IPS-20b (cell line): ENCODE measurements around the gene PROSER2.
A peak's percentile ranks its signal among the peaks of the same experiment; 100 is the strongest.

Source experiments
- H3K27ac ChIP-seq: one replicate; pipeline ENCODE4 v1.5.1; 2013; ENCODE audit warnings: low read length
- H3K27me3 ChIP-seq: 2 replicates; pipeline ENCODE4 v1.6.1; 2013; ENCODE audit warnings: mild to moderate bottlenecking, low read length, inconsistent platforms; ENCODE audit not compliant: insufficient read depth
- H3K36me3 ChIP-seq: 2 replicates; pipeline ENCODE4 v1.6.1; 2013; ENCODE audit warnings: low read depth, mild to moderate bottlenecking, inconsistent platforms, low read length, moderate library complexity; ENCODE audit not compliant: insufficient read depth
- H3K4me1 ChIP-seq: 2 replicates; pipeline ENCODE4 v1.6.1; 2013; ENCODE audit warnings: mild to moderate bottlenecking, control low read depth, inconsistent platforms, low read length, moderate library complexity; ENCODE audit not compliant: insufficient read depth
- H3K4me3 ChIP-seq: 2 replicates; pipeline ENCODE4 v1.5.1; 2013; ENCODE audit warnings: mild to moderate bottlenecking, low read length, inconsistent platforms
- H3K9ac ChIP-seq: 2 replicates; pipeline ENCODE4 v1.6.1; 2013; ENCODE audit warnings: low read depth, mild to moderate bottlenecking, inconsistent platforms, low read length, moderate library complexity
- H3K9me3 ChIP-seq: 2 replicates; pipeline ENCODE4 v1.6.1; 2013; ENCODE audit warnings: mild to moderate bottlenecking, low read depth, low read length, inconsistent platforms; ENCODE audit not compliant: insufficient read depth

Gene PROSER2

GRCh38 chr10:11793762-11794479 lies 29.2 kb upstream of the PROSER2 start:
- no peak overlapping the region for H3K27ac ChIP-seq
- H3K27me3 ChIP-seq: no peaks in the 10 kb centered on the region
- H3K4me3 ChIP-seq: no peak overlapping the region
- no peaks in the 10 kb centered on the region for H3K9me3 ChIP-seq
- no peaks in the 10 kb centered on the region for H3K36me3 ChIP-seq
- H3K4me1 ChIP-seq: no peaks in the 10 kb centered on the region; the same call in 1 of the 2 replicates
- H3K9ac ChIP-seq: no peak overlapping the region

GRCh38 chr10:11794566-11794965 lies 28.6 kb upstream of the PROSER2 start:
- no peaks in the 10 kb centered on the region for H3K27me3 ChIP-seq
- no peaks in the 10 kb centered on the region for H3K9me3 ChIP-seq
- H3K4me3 ChIP-seq: no peak overlapping the region
- H3K4me1 ChIP-seq: peaks cover 4% of the 10 kb centered on the region; the same call in 1 of the 2 replicates
- H3K9ac ChIP-seq: no peak overlapping the region
- no peaks in the 10 kb centered on the region for H3K36me3 ChIP-seq
- H3K27ac ChIP-seq: no peak overlapping the region

GRCh38 chr10:11795101-11795920 lies 27.8 kb upstream of the PROSER2 start:
- Histone ChIP-seq H3K9me3 (no peaks in the 10 kb centered on the region), H3K27me3 (no peaks in the 10 kb centered on the region), H3K9ac (no peak overlapping the region), H3K4me1 (peaks cover 5% of the 10 kb centered on the region; the same call in 1 of the 2 replicates), H3K27ac (no peak overlapping the region), H3K36me3 (no peaks in the 10 kb centered on the region), H3K4me3 (no peak overlapping the region)

GRCh38 chr10:11796474-11796873 lies 26.7 kb upstream of the PROSER2 start:
- Histone ChIP-seq H3K36me3 (no peaks in the 10 kb centered on the region), H3K9ac (no peak overlapping the region), H3K27me3 (no peaks in the 10 kb centered on the region), H3K4me1 (peaks cover 5% of the 10 kb centered on the region; the same call in 1 of the 2 replicates), H3K4me3 (no peak overlapping the region), H3K9me3 (no peaks in the 10 kb centered on the region), H3K27ac (no peak overlapping the region)

- H3K27ac ChIP-seq: no peak overlapping the region
- no peaks in the 10 kb centered on the region for H3K9me3 ChIP-seq
- H3K9ac ChIP-seq: no peak overlapping the region
- H3K36me3 ChIP-seq: no peaks in the 10 kb centered on the region
- H3K4me3 ChIP-seq: no peak overlapping the region
- peaks cover 5% of the 10 kb centered on the region; the same call in 1 of the 2 replicates for H3K4me1 ChIP-seq
- H3K27me3 ChIP-seq: no peaks in the 10 kb centered on the region
These were observed 25.9 kb upstream of the PROSER2 start for GRCh38 chr10:11797281-11797680.

- peak overlapping the region; percentile 61 for H3K27ac ChIP-seq
These were observed 25.1 kb upstream of the PROSER2 start for GRCh38 chr10:11797847-11798633.

GRCh38 chr10:11798845-11799735 lies 24.1 kb upstream of the PROSER2 start:
- no peaks in the 10 kb centered on the region for H3K27me3 ChIP-seq
- no peaks in the 10 kb centered on the region for H3K9me3 ChIP-seq
- H3K36me3 ChIP-seq: no peaks in the 10 kb centered on the region
- H3K27ac ChIP-seq: peak overlapping the region; percentile 61
- H3K4me1 ChIP-seq: peaks cover 5% of the 10 kb centered on the region; the same call in 1 of the 2 replicates
- H3K4me3 ChIP-seq: no peak overlapping the region
- H3K9ac ChIP-seq: no peak overlapping the region; the same call in 1 of the 2 replicates

More at GRCh38 chr10:11797847-11798633, 25.1 kb upstream of the PROSER2 start:
- no peaks in the 10 kb centered on the region for H3K36me3 ChIP-seq
- no peak overlapping the region for H3K4me3 ChIP-seq
- peak overlapping the region; percentile 60; the same call in 1 of the 2 replicates for H3K9ac ChIP-seq
- H3K9me3 ChIP-seq: no peaks in the 10 kb centered on the region
- peaks cover 5% of the 10 kb centered on the region; the same call in 1 of the 2 replicates for H3K4me1 ChIP-seq
- H3K27me3 ChIP-seq: no peaks in the 10 kb centered on the region

- no peak overlapping the region for H3K9ac ChIP-seq
- H3K9me3 ChIP-seq: no peaks in the 10 kb centered on the region
- no peaks in the 10 kb centered on the region for H3K27me3 ChIP-seq
- no peak overlapping the region for H3K27ac ChIP-seq
- no peaks in the 10 kb centered on the region for H3K36me3 ChIP-seq
- peaks cover 5% of the 10 kb centered on the region; the same call in 1 of the 2 replicates for H3K4me1 ChIP-seq
- no peak overlapping the region for H3K4me3 ChIP-seq
These were observed 23.4 kb upstream of the PROSER2 start for GRCh38 chr10:11799736-11800080.

- Histone ChIP-seq H3K4me3 (no peak overlapping the region), H3K9me3 (no peaks in the 10 kb centered on the region), H3K27ac (no peak overlapping the region), H3K36me3 (no peaks in the 10 kb centered on the region), H3K27me3 (no peaks in the 10 kb centered on the region), H3K9ac (no peak overlapping the region), H3K4me1 (peaks cover 3% of the 10 kb centered on the region; the same call in 1 of the 2 replicates)
These were observed 18.8 kb upstream of the PROSER2 start for GRCh38 chr10:11804336-11804735.

GRCh38 chr10:11805792-11806191 lies 17.4 kb upstream of the PROSER2 start:
- Histone ChIP-seq H3K9ac (no peak overlapping the region), H3K4me1 (no peaks in the 10 kb centered on the region; the same call in 1 of the 2 replicates), H3K36me3 (no peaks in the 10 kb centered on the region), H3K4me3 (no peak overlapping the region), H3K9me3 (no peaks in the 10 kb centered on the region), H3K27me3 (no peaks in the 10 kb centered on the region), H3K27ac (no peak overlapping the region)
